Endothelial cell of umbilical vein (primary cell): ENCODE results near the gene TCP11L2. TPM values are rescaled to one million over a fixed set of nuclear protein-coding genes. Genes with fewer than 3 reads are reported as not detected.

Experiments
- BruUV-seq: library from RNA; stranded (reverse); fragments of 400-500 nt; replicated peaks from 2 replicates; lab custom pipeline; 2021; lab: Mats Ljungman, UMichigan
- CTCF ChIA-PET: fragments of 300-600, 350-600 bp; sonication (Branson Sonifier 250); formaldehyde crosslinking; loops from one replicate; lab custom pipeline; 2021; ENCODE audit warnings: antibody characterized with exemption, inconsistent platforms; lab: Charles Lee
- POLR2A ChIA-PET: fragments of 300-600, 350-600 bp; sonication (Branson Sonifier 250); formaldehyde crosslinking; loops from one replicate; lab custom pipeline; 2021; ENCODE audit warnings: antibody characterized with exemption, inconsistent platforms; lab: Charles Lee
- DNase-seq: peaks from one replicate; pipeline ENCODE4 v3.0.0-alpha.2; 2011; ENCODE audit warnings: low read depth, low spot score
- FAIRE-seq: peaks from 2 replicates; lab custom pipeline; 2011; peaks lifted over from hg19 to GRCh38; lab: Jason Lieb, UNC
- H2AFZ ChIP-seq: 2 replicates; pipeline ENCODE4 v1.6.0; 2012; ENCODE audit warnings: low read depth, low read length, control low read depth, inconsistent platforms
- H3K27ac ChIP-seq: 2 replicates; pipeline ENCODE4 v1.5.1; 2011; ENCODE audit warnings: low read depth, mild to moderate bottlenecking, control low read depth, low read length, moderate library complexity; ENCODE audit not compliant: insufficient read depth
- H3K27me3 ChIP-seq, 2 experiments: 2 replicates each; pipeline versions ENCODE4 v1.6.0 to v1.6.1; 2011; ENCODE audit warnings: low read length in 2 of 2, mixed read lengths in 1 of 2; ENCODE audit not compliant: control insufficient read depth in 2 of 2, insufficient read depth in 2 of 2
- H3K36me3 ChIP-seq, 2 experiments: 2 replicates in 1 of 2; 3 replicates in 1 of 2; pipeline ENCODE4 v1.5.1; 2011; ENCODE audit warnings: low read length in 2 of 2, mild to moderate bottlenecking in 1 of 2, moderate library complexity in 1 of 2; ENCODE audit not compliant: control insufficient read depth in 2 of 2, insufficient read depth in 2 of 2; ENCODE audit errors: extremely low read depth in 1 of 2
- H3K4me1 ChIP-seq: 3 replicates; pipeline ENCODE4 v1.5.1; 2011; ENCODE audit warnings: mild to moderate bottlenecking, low read length; ENCODE audit not compliant: control insufficient read depth, insufficient read depth; ENCODE audit errors: extremely low read depth
- H3K4me2 ChIP-seq: 2 replicates; pipeline ENCODE4 v1.6.1; 2011; ENCODE audit warnings: low read length, control low read depth, mixed read lengths; ENCODE audit not compliant: insufficient read depth
- H3K4me3 ChIP-seq, 3 experiments: fragments of 200-600 bp in 1 of 3; sonication (generic), shearing (Covaris generic) in 1 of 3; replicated peaks in 1 of 3; 2 replicates each; pipeline ENCODE4 v1.5.1; 2011 to 2016; ENCODE audit warnings: control low read depth in 3 of 3, low read length in 3 of 3, mild to moderate bottlenecking in 2 of 3, inconsistent platforms in 1 of 3, low read depth in 1 of 3, moderate library complexity in 1 of 3; ENCODE audit not compliant: insufficient read depth in 1 of 3
- H3K79me2 ChIP-seq: 2 replicates; pipeline ENCODE4 v1.6.0; 2012; ENCODE audit warnings: low read length, inconsistent platforms; ENCODE audit not compliant: control insufficient read depth, insufficient read depth
- H3K9ac ChIP-seq: replicated peaks from 2 replicates; pipeline ENCODE3; 2011; ENCODE audit warnings: low read length, control low read depth; ENCODE audit not compliant: insufficient read depth; ENCODE audit errors: extremely low read depth
- H3K9me1 ChIP-seq: replicated peaks from 3 replicates; pipeline ENCODE4 v1.6.0; 2011; ENCODE audit warnings: mild to moderate bottlenecking, low read length; ENCODE audit not compliant: control insufficient read depth, insufficient read depth; ENCODE audit errors: extremely low read depth
- H3K9me3 ChIP-seq: replicated peaks from 2 replicates; pipeline ENCODE4 v1.5.1; 2012; ENCODE audit warnings: low read length, inconsistent platforms; ENCODE audit not compliant: control insufficient read depth, insufficient read depth
- H4K20me1 ChIP-seq: replicated peaks from 2 replicates; pipeline ENCODE3; 2011; ENCODE audit warnings: mild to moderate bottlenecking, low read length; ENCODE audit not compliant: control insufficient read depth, insufficient read depth; ENCODE audit errors: extremely low read depth
- CTCF ChIP-seq, 2 donors: IDR thresholded peaks; 1 replicate in 1 of 2; 2 replicates in 1 of 2; pipeline ENCODE4 v1.5.1; 2011; ENCODE audit warnings: low read length in 2 of 2, mild to moderate bottlenecking in 2 of 2, moderate library complexity in 2 of 2, control low read depth in 1 of 2, inconsistent platforms in 1 of 2, low read depth in 1 of 2; ENCODE audit not compliant: insufficient read depth in 1 of 2; ENCODE audit errors: extremely low read depth in 1 of 2
- EZH2 ChIP-seq: IDR thresholded peaks from 2 replicates; pipeline ENCODE4 v1.6.1; 2012; ENCODE audit warnings: borderline replicate concordance, low read depth, mild to moderate bottlenecking, moderate library complexity, low read length, inconsistent platforms; ENCODE audit not compliant: severe bottlenecking
- FOS ChIP-seq: IDR thresholded peaks from 2 replicates; pipeline ENCODE4 v1.6.1; 2011; ENCODE audit warnings: mild to moderate bottlenecking, low read length, moderate library complexity, borderline replicate concordance; ENCODE audit not compliant: insufficient read depth
- MYC ChIP-seq: IDR thresholded peaks from one replicate; pipeline ENCODE4 v1.6.1; 2011; ENCODE audit warnings: mild to moderate bottlenecking, low read depth, low read length
- POLR2A ChIP-seq: IDR thresholded peaks from 2 replicates; pipeline ENCODE4 v1.6.1; 2012; ENCODE audit warnings: low read depth, mild to moderate bottlenecking, control low read depth, low read length
- POLR2AphosphoS5 ChIP-seq: IDR thresholded peaks from 2 replicates; pipeline ENCODE4 v1.6.1; 2012; ENCODE audit warnings: low read depth, mild to moderate bottlenecking, control low read depth, low read length, moderate library complexity; ENCODE audit not compliant: insufficient read depth
- dilution Hi-C: fragments of 300-500 bp; cut with MboI; formaldehyde crosslinking; loops from one replicate; pipeline ENCODE4 v1.15.0; 2019; ENCODE audit warnings: low sequenced_read_pairs; ENCODE audit not compliant: extremely low pct_ligation_motif_present
- intact Hi-C: fragments of 100-400 bp; cut with micrococcal nuclease; formaldehyde crosslinking; loops from one replicate; pipeline ENCODE4 v1.10.0; 2022
- polyA plus RNA-seq, 4 experiments: library from polyadenylated mRNA; depleted of rRNA in 3 of 4; stranded (reverse) in 3 of 4; unstranded in 1 of 4; fragments of >200 nt; gene quantifications; 2 replicates each; pipeline versions ENCODE4 v1.2.1 to v1.2.3, GENCODE V29; 2011 to 2012; ENCODE audit warnings: missing spikeins in 1 of 4
- total RNA-seq: library from RNA; stranded (reverse); gene quantifications from 2 replicates; pipeline ENCODE4 v1.2.3, GENCODE V29; 2021
- TF ChIP-seq, protein P1 (sequence below): IDR thresholded peaks from 2 replicates; pipeline ENCODE4 v1.6.1; 2011; ENCODE audit not compliant: insufficient read depth, insufficient read length

TCP11L2 gene
- total and polyA plus RNA-seq, 2 donors (not counting 3 experiments of a cell fraction or from before 2014, with no cell fraction given), result 6.0 to 18.7 TPM

DNA sequence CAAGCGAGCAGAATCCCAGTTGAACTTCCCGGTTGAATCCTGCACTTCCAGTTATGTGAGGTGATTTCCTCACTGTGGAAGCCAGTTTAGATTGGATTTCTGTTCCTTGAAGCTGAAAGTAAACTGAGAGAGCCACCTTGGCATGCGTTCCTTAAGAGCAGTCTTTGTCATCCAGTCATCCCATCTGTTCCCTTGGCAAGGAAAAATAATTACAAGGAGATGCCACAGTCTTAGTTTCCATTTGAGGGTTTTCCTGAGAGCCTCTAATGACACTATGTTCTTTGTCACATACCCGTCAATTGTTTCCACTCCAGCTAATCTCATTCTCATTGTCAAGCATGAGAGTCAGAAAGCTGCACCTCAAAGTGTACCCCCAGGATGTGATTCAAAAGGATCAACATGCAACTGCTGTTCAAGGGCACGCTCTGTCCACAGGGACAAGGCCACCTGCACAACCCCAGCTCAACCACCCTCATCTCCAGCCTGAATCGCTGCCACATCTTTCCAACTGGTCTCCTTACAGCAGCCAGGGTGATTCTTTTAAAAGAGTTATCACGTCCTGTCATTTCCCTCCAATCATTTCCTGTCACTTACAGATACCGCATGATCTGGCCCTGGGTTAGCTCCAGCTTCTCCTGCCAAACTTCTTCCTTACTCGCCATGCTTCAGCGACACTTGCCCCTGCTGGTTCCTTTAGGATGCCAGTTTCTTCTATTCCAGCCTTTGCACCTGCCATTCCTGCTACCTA, 18.0 kb upstream of the TCP11L2 start:
- DNase-seq (no peak), FAIRE-seq (no peak)
- Histone ChIP-seq H3K27me3 (peaks cover 3 to 4% of the 10 kb centered on the region in 2 experiments), H4K20me1 (no peaks in the 10 kb centered on the region), H3K4me1 (peaks cover 6% of the 10 kb centered on the region), H3K4me3 (no peak overlapping the region), H3K79me2 (no peaks in the 10 kb centered on the region), H3K4me2 (no peak overlapping the region), H3K36me3 (no peaks in the 10 kb centered on the region), H3K27ac (no peak overlapping the region), H2AFZ (no peak overlapping the region), H3K9me1 (no peaks in the 10 kb centered on the region), H3K9ac (no peak overlapping the region), H3K9me3 (no peaks in the 10 kb centered on the region)
- ChIA-PET POLR2A (no interaction called here), CTCF (interaction anchor here (1.1 to 10.1 kb wide), 6 partner anchors 9 to 61 kb away, joined by 3 to 224 read pairs (median 10); no protein-coding TSS in a partner anchor)
- TF ChIP-seq, protein P1, sequence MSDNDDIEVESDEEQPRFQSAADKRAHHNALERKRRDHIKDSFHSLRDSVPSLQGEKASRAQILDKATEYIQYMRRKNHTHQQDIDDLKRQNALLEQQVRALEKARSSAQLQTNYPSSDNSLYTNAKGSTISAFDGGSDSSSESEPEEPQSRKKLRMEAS, result no peak
- TF ChIP-seq CTCF (IDR thresholded peaks at IDR 0.05; ENCODE audit: extremely low read depth in 1 of 2, insufficient read depth in 1 of 2, low read depth in 1 of 2, low read length in 2 of 2), result no peak
- no peak for TF ChIP-seq POLR2AphosphoS5
- TF ChIP-seq POLR2A, result no peak
- TF ChIP-seq EZH2, result no peak
- no peak for TF ChIP-seq MYC
- no peak for TF ChIP-seq FOS
- dilution Hi-C loops, result no loop called here
- BruUV-seq, result no TSS peak
- intact Hi-C loops, result loop anchor here (5.0 kb wide), 1 partner anchor 63 kb away; no protein-coding TSS in a partner anchor
